Retinal pigment epithelial cell (primary cell): ENCODE data around the gene VPS13D.
"Not testable (repeated sequence)": the region's sequence is repeated elsewhere in the genome, so short reads cannot be mapped to it uniquely, and the experiment has no call there.

Source experiments
- DNase-seq: peaks from one replicate; pipeline ENCODE4 v3.0.0-alpha.2; 2010; ENCODE audit warnings: low read depth
- H3K4me3 ChIP-seq: 2 replicates; pipeline ENCODE4 v1.5.1; 2011; ENCODE audit warnings: mild to moderate bottlenecking, low read length, control low read depth, moderate library complexity
- CTCF ChIP-seq: conservative IDR thresholded peaks from 2 replicates; pipeline ENCODE4 v1.5.1; 2011; ENCODE audit warnings: low read depth, low read length, control low read depth, inconsistent platforms

VPS13D gene

GRCh38 chr1:12215118-12215961 lies 14.5 kb upstream of the VPS13D start:
- no peak for DNase-seq
- no peak overlapping the region for H3K4me3 ChIP-seq
- TF ChIP-seq CTCF, result no peak

- no peak for TF ChIP-seq CTCF
- H3K4me3 ChIP-seq, result no peak overlapping the region
- DNase-seq, result no peak
Observed at GRCh38 chr1:12219800-12220199, 10.0 kb upstream of the VPS13D start.

- DNase-seq, result no peak
- TF ChIP-seq CTCF, result no peak
- H3K4me3 ChIP-seq, result no peak overlapping the region
Observed at GRCh38 chr1:12220890-12221289, 8.9 kb upstream of the VPS13D start.

GRCh38 chr1:12222700-12223099 lies 7.1 kb upstream of the VPS13D start:
- not testable (repeated sequence) for DNase-seq, H3K4me3 ChIP-seq

GRCh38 chr1:12224092-12224491 lies 5.7 kb upstream of the VPS13D start:
- DNase-seq, H3K4me3 ChIP-seq: not testable (repeated sequence)

- H3K4me3 ChIP-seq, result no peak overlapping the region
- no peak for TF ChIP-seq CTCF
- no peak for DNase-seq
Observed at GRCh38 chr1:12228979-12229378, 851 bp upstream of the VPS13D start.

GRCh38 chr1:12229386-12229834 lies 420 bp upstream of the VPS13D start:
- no peak for DNase-seq
- no peak overlapping the region for H3K4me3 ChIP-seq
- TF ChIP-seq CTCF, result no peak

GRCh38 chr1:12230549-12231275 lies 882 bp downstream of the VPS13D start:
- TF ChIP-seq CTCF, result no peak
- peak overlapping the region; percentile 90 for H3K4me3 ChIP-seq
- no peak for DNase-seq
